Activated naive CD4-positive, alpha-beta T cell treated with anti-CD3 and anti-CD28 coated beads, Interleukin-2, amount 10 ng/mL, durations not matched to agents 7 days and 5 days (primary cell): Measurements from ENCODE around the gene TUBB4A.

Experiments used
- CTCF ChIA-PET: fragments of 350-600 bp; sonication (Branson Sonifier 250); formaldehyde crosslinking; loops from one replicate; lab custom pipeline; 2021; ENCODE audit warnings: antibody characterized with exemption; lab: Charles Lee
- DNase-seq: peaks from one replicate; pipeline ENCODE4 v3.0.0-alpha.2; 2020
- H3K27ac Mint-ChIP-seq: one replicate; pipeline ENCODE4 v1.8.0; 2021; ENCODE audit warnings: mild to moderate bottlenecking, moderate library complexity, mixed read lengths
- H3K27me3 Mint-ChIP-seq: one replicate; pipeline ENCODE4 v1.8.0; 2021; ENCODE audit warnings: mild to moderate bottlenecking, mixed read lengths
- H3K36me3 Mint-ChIP-seq: one replicate; pipeline ENCODE4 v1.8.0; 2021; ENCODE audit warnings: mixed read lengths
- H3K4me1 Mint-ChIP-seq: one replicate; pipeline ENCODE4 v1.8.0; 2021; ENCODE audit warnings: mixed read lengths
- H3K4me3 Mint-ChIP-seq: one replicate; pipeline ENCODE4 v1.8.0; 2021; ENCODE audit warnings: mild to moderate bottlenecking, moderate library complexity, mixed read lengths
- H3K9me3 Mint-ChIP-seq: one replicate; pipeline ENCODE4 v1.8.0; 2021; ENCODE audit warnings: mixed read lengths

Gene TUBB4A

DNA sequence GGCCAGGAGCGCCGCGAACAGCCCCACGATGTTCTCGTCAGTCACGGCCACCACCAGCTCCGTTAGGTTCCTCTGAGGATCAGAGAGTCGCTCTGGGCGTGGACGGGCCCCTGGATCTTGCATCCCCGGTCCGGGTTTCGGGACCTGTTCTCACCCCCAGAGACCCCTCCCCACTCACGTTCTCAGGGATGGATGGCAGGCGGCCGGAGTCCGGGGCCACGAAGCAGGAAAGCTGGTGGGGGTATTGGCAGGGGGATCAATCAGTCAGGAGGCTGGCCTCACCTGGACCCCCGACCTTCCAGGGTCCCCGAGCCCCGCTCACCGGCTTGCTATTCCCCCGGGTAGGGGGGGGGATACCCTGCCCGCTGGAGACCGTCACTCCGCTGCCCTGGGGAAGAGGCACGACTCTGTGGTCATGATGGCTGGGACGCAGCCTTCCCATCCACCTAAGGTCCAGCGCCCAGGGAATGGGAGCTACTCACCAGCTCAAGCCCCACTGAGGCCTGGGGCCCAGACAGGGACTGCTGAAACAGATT is 25.1 kb downstream of the TUBB4A start:
- no peak overlapping the region for H3K4me3 Mint-ChIP-seq
- H3K9me3 Mint-ChIP-seq = no peaks in the 10 kb centered on the region
- no peak overlapping the region for H3K27ac Mint-ChIP-seq
- H3K36me3 Mint-ChIP-seq = peaks cover 26% of the 10 kb centered on the region
- CTCF ChIA-PET = no interaction called here
- no peaks in the 10 kb centered on the region for H3K27me3 Mint-ChIP-seq
- DNase-seq = no peak
- H3K4me1 Mint-ChIP-seq = peaks cover 25% of the 10 kb centered on the region

DNA sequence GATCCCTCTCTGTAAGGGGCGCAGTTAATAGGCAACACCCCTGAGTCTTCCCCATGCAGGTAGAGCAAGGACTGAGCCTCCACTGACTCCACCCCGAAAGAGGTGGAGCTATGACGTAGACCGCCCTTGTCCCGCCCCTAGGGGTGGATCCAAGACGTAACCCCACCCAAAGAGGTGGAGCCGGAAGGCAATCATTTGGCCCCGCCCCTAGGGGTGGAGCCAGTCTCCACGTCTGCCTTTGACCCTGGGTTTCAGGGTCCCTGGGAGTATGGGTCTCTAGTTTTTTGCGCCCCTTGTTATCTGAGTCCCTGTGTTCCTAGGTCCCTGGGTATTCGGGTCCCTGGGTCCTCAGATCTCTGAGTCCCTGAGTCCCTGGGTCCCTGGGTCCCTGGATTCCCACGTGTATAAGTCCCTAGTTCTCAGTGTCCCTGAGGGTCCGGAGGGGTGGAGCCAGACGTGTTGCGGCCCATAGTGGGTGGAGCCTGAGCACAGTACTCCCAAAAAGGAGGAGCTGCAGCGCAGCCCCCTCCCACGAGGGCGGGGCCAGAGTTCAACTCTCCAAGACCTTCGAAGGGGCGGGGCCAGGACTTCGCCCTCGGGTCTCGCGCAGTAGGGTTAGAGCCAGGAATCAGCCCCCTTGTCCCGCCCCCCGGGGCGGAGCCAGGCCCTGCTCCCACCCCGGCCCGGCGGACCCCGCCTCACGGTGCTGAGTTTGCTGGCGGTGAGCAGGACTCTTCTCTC is 25.8 kb downstream of the TUBB4A start:
- H3K36me3 Mint-ChIP-seq = peaks cover 25% of the 10 kb centered on the region
- H3K4me1 Mint-ChIP-seq = peaks cover 21% of the 10 kb centered on the region
- peak overlapping the region; percentile 55 for H3K27ac Mint-ChIP-seq
- no peaks in the 10 kb centered on the region for H3K9me3 Mint-ChIP-seq
- H3K27me3 Mint-ChIP-seq = no peaks in the 10 kb centered on the region
- DNase-seq = peak; percentile 70
- H3K4me3 Mint-ChIP-seq = no peak overlapping the region
- CTCF ChIA-PET = no interaction called here

DNA sequence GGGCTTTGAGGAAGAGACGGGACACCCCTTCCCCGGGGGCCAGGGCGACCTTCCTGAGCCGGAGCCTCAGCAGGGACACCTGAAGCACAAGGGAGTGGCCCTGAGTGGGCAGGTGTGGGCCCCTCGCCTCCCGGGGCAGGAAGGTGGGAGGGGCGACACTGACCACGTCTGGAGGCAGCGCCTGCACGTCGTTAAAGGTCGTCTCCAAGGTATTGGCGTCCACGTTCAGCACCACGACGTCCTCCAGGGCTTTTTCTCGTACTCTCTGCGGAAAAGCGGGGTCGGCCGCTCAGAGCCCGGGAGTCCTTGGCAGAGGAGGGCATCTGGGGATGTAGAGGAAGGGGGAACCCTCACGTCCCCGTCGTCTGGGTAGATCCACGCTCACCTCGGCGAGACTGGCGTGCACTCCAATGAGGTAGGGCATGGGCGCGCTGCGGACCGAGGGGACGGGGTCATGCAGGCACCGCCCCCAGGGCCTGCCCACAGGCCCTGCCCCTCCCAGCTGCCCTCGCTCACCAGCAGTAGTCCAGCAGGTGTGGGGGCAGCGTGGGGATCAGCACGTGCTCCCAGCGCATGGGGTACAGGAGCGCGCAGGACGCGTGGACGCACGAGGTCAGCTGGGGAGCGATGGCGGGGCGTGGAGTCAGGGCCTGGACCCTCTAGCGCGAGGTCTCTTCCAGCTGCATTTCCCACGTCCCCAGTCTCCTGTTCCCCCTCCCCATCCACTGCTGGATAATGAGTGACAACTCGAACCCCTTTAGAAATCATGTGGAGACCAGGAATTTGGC is 26.6 kb downstream of the TUBB4A start:
- H3K9me3 Mint-ChIP-seq = no peaks in the 10 kb centered on the region
- peaks cover 25% of the 10 kb centered on the region for H3K36me3 Mint-ChIP-seq
- H3K4me1 Mint-ChIP-seq = peaks cover 15% of the 10 kb centered on the region
- CTCF ChIA-PET = no interaction called here
- no peaks in the 10 kb centered on the region for H3K27me3 Mint-ChIP-seq
- no peak for DNase-seq
- peak overlapping the region; percentile 55 for H3K27ac Mint-ChIP-seq
- no peak overlapping the region for H3K4me3 Mint-ChIP-seq

DNA sequence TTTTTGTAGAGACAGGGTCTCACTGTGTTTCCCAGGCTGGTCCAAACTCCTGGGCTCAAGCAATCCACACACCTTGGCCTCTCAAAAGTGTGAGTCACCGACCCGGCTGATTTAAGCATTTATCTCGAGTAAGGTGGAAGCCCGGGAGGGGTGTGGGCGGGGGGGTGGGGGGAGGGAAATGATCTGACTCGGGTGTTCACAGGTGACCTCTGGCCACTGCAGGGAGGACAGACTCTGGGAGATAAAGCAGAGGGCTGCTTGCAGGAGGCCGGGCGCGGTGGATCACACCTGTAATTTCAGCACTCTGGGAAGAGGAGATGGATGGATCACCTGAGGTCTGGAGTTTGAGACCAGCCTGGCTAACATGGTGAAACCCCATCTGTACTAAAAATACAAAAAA is 28.5 kb downstream of the TUBB4A start:
- H3K27me3 Mint-ChIP-seq = no peaks in the 10 kb centered on the region
- CTCF ChIA-PET = no interaction called here
- no peak overlapping the region for H3K27ac Mint-ChIP-seq
- H3K36me3 Mint-ChIP-seq = peaks cover 35% of the 10 kb centered on the region
- no peaks in the 10 kb centered on the region for H3K4me1 Mint-ChIP-seq
- DNase-seq = no peak
- no peak overlapping the region for H3K4me3 Mint-ChIP-seq
- H3K9me3 Mint-ChIP-seq = no peaks in the 10 kb centered on the region

DNA sequence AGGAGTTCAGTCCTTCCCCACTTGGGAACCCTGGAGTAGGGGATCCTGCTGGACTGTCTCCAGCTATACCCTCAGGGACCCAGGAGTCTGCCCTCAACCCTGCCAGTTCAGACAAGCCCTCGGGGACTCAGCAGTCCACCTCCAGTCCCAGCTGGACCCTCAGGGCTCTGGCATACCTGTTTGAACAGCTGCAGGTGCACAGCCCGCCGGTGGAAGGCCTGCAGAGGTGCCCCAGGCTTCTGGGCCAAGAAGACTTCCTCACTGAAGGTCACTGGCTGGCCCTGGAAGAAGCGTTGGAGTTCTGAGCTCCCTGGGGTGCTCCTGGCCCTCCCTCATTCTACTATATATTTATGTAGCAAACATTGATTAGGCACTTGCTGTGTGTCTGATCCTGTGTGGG is 29.4 kb downstream of the TUBB4A start:
- CTCF ChIA-PET = no interaction called here
- Mint-ChIP-seq H3K9me3 (no peaks in the 10 kb centered on the region), H3K36me3 (peaks cover 41% of the 10 kb centered on the region), H3K4me3 (no peak overlapping the region), H3K27me3 (no peaks in the 10 kb centered on the region), H3K27ac (no peak overlapping the region), H3K4me1 (no peaks in the 10 kb centered on the region)
- DNase-seq = no peak

DNA sequence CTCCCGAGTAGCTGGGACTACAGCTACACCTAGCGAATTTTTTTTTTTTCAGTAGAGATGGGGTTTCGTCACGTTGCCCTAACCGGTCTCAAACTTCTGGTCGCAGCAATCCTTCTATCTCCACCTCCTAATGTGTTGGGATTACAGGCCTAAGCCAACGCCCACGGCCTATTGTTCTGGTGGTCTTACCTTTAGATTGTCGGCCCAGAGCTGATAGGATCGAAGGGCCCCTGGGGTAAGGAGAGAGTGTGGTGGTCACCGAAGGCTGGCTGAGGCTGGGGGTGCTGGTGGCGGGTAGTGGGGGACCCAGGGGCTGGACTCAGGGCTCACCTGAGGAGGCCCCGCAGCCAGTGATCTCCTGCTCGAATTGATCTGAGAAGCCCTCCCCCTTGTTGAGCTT is 31.0 kb downstream of the TUBB4A start:
- CTCF ChIA-PET = interaction anchor here (0.9 kb wide), 1 partner anchor 9 kb away, joined by 3 read pairs; no protein-coding TSS in a partner anchor
- Mint-ChIP-seq H3K4me3 (no peak overlapping the region), H3K27ac (peak overlapping the region; percentile 45)

DNA sequence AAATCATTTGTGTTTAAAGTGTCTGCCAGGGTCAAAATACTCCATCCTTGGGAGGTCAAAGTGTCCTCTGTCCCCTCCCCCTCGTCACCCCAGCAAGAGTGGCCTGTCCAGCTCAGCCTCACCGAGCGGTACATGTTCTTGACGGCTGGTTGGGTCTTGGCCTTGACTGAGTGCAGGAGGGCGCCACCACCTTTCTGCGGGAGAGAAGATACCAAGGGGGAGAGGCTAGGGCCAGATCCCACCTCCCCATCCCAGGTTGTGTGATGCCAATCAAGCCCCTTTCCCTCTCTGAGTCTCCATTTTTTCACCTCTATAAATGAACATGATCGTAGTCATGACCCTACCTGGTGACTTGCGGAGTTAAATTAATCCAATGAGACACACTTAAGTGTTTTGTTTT is 31.9 kb downstream of the TUBB4A start:
- peaks cover 31% of the 10 kb centered on the region for H3K36me3 Mint-ChIP-seq
- CTCF ChIA-PET = no interaction called here
- H3K27ac Mint-ChIP-seq = no peak overlapping the region
- peaks cover 4% of the 10 kb centered on the region for H3K4me1 Mint-ChIP-seq
- H3K27me3 Mint-ChIP-seq = peaks cover 4% of the 10 kb centered on the region
- H3K4me3 Mint-ChIP-seq = no peak overlapping the region
- no peaks in the 10 kb centered on the region for H3K9me3 Mint-ChIP-seq
- no peak for DNase-seq

More for the DNA sequence above, 31.0 kb downstream of the TUBB4A start:
- DNase-seq = no peak
- Mint-ChIP-seq H3K9me3 (no peaks in the 10 kb centered on the region), H3K27me3 (no peaks in the 10 kb centered on the region), H3K36me3 (peaks cover 37% of the 10 kb centered on the region), H3K4me1 (no peaks in the 10 kb centered on the region)

DNA sequence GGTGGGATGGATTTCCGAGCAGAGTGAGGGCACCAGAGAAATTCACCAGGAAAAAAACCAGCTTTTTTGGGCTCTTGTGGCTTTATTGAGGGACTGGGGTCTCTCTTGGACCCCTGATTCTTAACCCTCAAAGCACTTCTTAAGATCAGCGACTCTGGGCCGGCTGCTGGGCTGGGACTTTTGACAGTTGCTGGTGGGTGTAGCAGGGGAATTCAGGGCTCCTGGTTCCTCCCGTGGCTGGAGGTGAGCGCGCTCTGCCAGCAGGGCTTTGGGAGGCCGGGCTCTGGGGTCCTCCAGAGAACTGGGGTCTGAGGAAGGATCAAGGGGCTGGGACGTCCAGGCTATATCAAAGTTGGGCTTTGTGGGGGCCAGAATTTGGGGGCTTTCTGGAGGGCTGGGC is 34.7 kb downstream of the TUBB4A start:
- Mint-ChIP-seq H3K27me3 (peaks cover 10% of the 10 kb centered on the region), H3K4me1 (peaks cover 14% of the 10 kb centered on the region), H3K36me3 (peaks cover 21% of the 10 kb centered on the region), H3K9me3 (no peaks in the 10 kb centered on the region), H3K4me3 (no peak overlapping the region), H3K27ac (no peak overlapping the region)
- CTCF ChIA-PET = no interaction called here
- DNase-seq = no peak

DNA sequence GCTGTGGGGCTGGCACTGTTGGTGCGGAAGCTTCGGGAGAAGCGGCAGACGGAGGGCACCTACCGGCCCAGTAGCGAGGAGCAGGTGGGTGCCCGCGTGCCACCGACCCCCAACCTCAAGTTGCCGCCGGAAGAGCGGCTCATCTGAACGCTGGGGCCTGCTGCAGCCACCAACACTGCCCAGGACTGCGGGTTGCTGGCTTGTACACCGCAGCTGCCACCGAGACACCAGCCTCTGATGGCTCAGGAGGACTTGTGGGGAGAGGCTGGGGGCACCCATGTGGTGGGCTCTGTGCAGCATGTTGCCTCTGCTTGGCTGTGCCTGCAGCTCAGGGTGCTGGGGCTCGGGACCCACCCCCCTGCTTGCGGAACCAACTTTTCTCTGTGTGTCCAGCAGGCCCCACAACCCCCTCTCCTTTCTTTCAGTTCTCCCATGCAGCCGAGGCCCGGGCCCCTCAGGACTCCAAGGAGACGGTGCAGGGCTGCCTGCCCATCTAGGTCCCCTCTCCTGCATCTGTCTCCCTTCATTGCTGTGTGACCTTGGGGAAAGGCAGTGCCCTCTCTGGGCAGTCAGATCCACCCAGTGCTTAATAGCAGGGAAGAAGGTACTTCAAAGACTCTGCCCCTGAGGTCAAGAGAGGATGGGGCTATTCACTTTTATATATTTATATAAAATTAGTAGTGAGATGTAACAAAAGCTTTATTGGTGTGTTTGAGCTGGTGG is 35.4 kb downstream of the TUBB4A start:
- CTCF ChIA-PET = no interaction called here
- Mint-ChIP-seq H3K27ac (peak overlapping the region; percentile 33), H3K27me3 (peaks cover 10% of the 10 kb centered on the region), H3K9me3 (no peaks in the 10 kb centered on the region), H3K36me3 (peaks cover 21% of the 10 kb centered on the region), H3K4me3 (no peak overlapping the region), H3K4me1 (peaks cover 19% of the 10 kb centered on the region)
- no peak for DNase-seq

DNA sequence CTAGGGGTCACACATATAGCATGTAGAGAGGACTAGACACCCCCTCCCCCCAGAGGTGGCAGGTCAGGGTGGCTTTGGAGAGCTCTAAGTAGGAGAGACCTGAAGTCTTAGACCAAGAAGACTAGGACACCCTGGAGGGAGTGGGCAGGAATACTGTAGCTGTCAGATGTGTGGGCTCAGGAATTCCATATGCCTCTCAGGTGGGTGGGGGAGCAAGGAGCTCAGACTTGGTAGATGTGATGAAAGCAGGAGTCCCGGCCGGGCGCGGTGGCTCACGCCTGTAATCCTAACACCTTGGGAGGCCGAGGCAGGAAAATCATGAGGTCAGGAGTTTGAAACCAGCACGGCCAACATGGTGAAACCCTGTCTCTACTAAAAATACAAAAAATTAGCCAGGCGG is 36.4 kb downstream of the TUBB4A start:
- Mint-ChIP-seq H3K4me1 (peaks cover 19% of the 10 kb centered on the region), H3K27ac (no peak overlapping the region), H3K36me3 (peaks cover 21% of the 10 kb centered on the region), H3K4me3 (no peak overlapping the region), H3K27me3 (peaks cover 10% of the 10 kb centered on the region), H3K9me3 (no peaks in the 10 kb centered on the region)
- CTCF ChIA-PET = no interaction called here
- DNase-seq = no peak

DNA sequence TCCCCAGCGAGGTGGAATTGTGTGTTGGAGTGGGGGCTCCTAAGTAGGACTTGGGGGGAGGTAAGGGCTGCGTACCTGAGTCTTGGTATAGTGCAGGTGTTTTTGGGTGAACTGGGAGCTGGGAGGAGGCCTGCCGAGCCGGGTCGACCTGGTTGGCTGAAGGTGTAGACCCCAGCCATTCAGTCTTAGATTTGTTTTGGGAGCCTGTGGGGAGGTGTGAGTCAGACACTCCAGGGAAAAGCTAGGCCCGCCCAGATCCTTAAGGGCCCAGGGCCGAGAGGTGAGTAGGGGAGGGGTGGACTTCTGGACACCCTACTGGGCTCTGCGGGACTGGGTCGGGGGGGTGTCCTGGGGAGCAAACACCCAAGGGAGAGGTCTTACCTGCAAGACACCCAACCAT is 37.1 kb downstream of the TUBB4A start:
- Mint-ChIP-seq H3K27me3 (peaks cover 12% of the 10 kb centered on the region), H3K36me3 (peaks cover 18% of the 10 kb centered on the region), H3K9me3 (no peaks in the 10 kb centered on the region), H3K27ac (no peak overlapping the region), H3K4me3 (no peak overlapping the region), H3K4me1 (peaks cover 23% of the 10 kb centered on the region)
- CTCF ChIA-PET = no interaction called here
- DNase-seq = no peak

DNA sequence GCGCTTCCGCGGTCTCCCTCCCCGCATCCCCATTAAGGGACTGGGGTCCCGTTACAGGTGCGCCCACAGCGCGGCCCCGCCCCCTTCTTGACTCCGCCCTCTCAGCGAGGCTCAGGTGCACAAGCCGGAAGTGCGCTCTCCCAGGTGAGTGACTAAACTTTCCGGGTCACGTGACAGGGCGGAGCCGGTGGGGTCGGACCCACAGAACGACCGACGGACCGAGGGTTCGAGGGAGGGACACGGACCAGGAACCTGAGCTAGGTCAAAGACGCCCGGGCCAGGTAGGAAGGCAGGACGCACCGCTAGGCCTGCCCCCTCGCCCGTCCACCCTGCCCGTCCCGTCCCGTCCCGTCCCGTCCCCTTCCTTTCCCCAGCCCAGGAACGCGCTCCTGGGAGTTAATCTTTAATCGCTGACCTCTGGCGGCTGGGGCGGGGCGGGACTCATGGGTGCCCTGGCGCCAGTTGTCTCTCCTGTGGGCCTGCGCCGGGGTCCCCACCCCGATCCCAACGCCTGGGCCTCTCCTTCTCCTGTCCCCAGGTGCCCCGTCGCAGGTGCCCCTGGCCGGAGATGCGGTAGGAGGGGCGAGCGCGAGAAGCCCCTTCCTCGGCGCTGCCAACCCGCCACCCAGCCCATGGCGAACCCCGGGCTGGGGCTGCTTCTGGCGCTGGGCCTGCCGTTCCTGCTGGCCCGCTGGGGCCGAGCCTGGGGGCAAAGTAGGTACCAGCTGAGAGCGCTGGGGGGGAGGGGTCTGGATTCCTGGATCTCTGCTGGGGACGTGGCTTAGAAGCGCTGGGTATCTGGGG is 37.8 kb downstream of the TUBB4A start, which contains the start of gene CRB3:
TSS of gene CRB3 (plus strand) at position 202 of the 804 bp plus-strand sequence. CDS start at position 633, 431 bp downstream.
- peak; percentile 60 for DNase-seq
- Mint-ChIP-seq H3K36me3 (peaks cover 14% of the 10 kb centered on the region), H3K4me3 (peak within 1 kb of the TSS; percentile 37), H3K27ac (no peak within 1 kb of the TSS), H3K27me3 (peaks cover 14% of the 10 kb centered on the region), H3K4me1 (peaks cover 25% of the 10 kb centered on the region), H3K9me3 (no peaks in the 10 kb centered on the region)
- CTCF ChIA-PET = no interaction called here

DNA sequence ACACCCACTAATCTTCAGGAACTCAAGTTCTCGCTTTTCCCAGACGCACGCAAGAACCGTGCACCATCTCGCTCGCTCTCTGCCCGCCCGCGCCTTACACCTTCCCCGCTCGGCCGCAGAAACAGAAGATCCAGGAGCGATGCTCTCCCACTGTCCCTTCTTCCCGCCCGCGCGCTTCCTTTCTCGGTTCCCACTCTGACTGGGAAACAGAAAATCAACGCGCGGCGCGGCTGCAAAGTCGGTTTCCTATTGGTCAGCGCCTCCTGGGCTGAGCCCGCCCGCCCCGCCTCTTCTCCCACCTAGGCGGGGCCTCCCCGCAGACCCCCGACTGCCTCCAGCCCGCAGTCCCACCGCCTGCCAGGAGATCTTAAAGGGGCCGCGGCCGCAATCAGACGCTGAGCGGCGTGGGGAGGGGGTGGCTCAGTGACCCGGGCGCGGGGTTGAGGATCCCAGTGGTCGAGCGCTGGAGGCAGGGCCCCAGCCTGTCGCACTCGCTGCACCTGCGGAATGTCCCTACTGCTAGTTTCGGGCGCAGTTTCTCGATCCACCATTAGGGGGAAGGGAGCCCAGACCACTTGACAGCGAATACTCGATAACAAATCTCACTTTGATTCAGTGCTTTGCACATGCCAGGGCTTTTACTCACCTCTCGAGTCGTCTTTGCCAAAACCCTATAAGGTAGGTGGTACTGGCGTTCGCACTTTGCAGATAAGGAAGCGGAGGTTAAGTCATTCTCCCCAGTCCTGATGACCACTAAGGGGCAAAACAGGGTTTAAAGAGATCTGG is 41.8 kb downstream of the TUBB4A start:
- Mint-ChIP-seq H3K4me3 (peak overlapping the region; percentile 90), H3K9me3 (peaks cover 6% of the 10 kb centered on the region), H3K4me1 (peaks cover 34% of the 10 kb centered on the region), H3K36me3 (peaks cover 17% of the 10 kb centered on the region), H3K27ac (peak overlapping the region; percentile 85), H3K27me3 (peaks cover 11% of the 10 kb centered on the region)
- CTCF ChIA-PET = no interaction called here
- peak; percentile 98 for DNase-seq
